ENCODE results near the gene NETO1. TPM values are rescaled to one million over a fixed set of nuclear protein-coding genes. Genes with fewer than 3 reads are reported as not detected.

Gene NETO1
- total and polyA plus RNA-seq, 7 donors: under 0.01 to 0.86 TPM; not detected in 5

DNA sequence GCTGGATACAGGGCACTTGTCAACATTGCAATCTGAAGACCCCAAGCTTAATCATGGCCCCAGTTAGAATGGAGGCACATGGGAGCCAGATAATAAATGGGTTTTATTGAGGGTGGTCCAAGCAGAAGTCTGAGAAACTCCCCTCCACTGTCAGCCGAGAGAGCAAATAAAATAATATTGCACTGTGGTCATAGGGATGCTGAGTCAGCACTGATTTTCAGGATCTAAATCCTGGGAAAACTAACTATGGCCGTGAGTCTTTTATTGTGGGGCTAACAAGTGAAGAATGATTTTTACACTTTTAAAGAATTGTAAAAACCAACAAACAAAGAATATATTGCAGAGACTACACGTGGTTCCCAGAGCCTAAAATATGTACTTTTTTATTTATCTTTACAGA, 31.1 kb upstream of the NETO1 start:
- H3K4me3 ChIP-seq: no peak overlapping the region
- TF ChIP-seq, protein P1, sequence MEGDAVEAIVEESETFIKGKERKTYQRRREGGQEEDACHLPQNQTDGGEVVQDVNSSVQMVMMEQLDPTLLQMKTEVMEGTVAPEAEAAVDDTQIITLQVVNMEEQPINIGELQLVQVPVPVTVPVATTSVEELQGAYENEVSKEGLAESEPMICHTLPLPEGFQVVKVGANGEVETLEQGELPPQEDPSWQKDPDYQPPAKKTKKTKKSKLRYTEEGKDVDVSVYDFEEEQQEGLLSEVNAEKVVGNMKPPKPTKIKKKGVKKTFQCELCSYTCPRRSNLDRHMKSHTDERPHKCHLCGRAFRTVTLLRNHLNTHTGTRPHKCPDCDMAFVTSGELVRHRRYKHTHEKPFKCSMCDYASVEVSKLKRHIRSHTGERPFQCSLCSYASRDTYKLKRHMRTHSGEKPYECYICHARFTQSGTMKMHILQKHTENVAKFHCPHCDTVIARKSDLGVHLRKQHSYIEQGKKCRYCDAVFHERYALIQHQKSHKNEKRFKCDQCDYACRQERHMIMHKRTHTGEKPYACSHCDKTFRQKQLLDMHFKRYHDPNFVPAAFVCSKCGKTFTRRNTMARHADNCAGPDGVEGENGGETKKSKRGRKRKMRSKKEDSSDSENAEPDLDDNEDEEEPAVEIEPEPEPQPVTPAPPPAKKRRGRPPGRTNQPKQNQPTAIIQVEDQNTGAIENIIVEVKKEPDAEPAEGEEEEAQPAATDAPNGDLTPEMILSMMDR (IDR thresholded peaks at IDR 0.05): no peak
- no peak for TF ChIP-seq POLR2AphosphoS5 (IDR thresholded peaks at IDR 0.05)
- TF ChIP-seq POLR2A (IDR thresholded peaks at IDR 0.05): no peak
- TF ChIP-seq EP300 (IDR thresholded peaks at IDR 0.05): no peak
- no peaks in the 10 kb centered on the region for H3K4me1 ChIP-seq
- DNase-seq: no peak
- H3K9me3 ChIP-seq: no peaks in the 10 kb centered on the region
- intact Hi-C loops (cut with DNase I): no loop called here
- H3K27ac ChIP-seq: no peak overlapping the region
- 19 to 46% methylated on average over 3 of the region's 3 CpGs for WGBS, 2 donors
- no peaks in the 10 kb centered on the region for H3K27me3 ChIP-seq
- H3K36me3 ChIP-seq: no peaks in the 10 kb centered on the region

DNA sequence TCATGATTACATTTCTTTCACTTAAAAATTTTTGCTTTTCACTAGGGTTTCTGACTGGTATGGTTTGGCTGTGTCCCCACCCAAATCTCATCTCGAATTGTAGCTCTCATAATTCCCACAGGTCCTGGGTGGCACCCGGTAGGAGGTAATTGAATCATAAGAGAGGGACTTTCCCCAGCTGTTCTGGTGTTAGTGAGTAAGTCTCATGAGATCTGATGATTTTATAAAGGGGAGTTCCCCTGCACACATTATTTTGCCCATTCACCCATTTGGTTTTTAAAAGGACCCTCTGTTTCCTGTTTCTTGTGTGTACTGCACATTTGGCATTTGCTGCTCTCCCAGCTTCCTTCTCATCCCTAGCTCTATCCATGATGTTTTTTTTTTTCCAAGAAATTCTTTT, 27.8 kb upstream of the NETO1 start:
- no peaks in the 10 kb centered on the region for H3K4me1 ChIP-seq
- DNase-seq: no peak
- intact Hi-C loops (cut with DNase I): no loop called here
- H3K4me3 ChIP-seq: no peak overlapping the region
- H3K27me3 ChIP-seq: no peaks in the 10 kb centered on the region
- H3K9me3 ChIP-seq: no peaks in the 10 kb centered on the region
- TF ChIP-seq, protein P1 (IDR thresholded peaks at IDR 0.05): no peak
- TF ChIP-seq EP300 (IDR thresholded peaks at IDR 0.05): no peak
- TF ChIP-seq POLR2A (IDR thresholded peaks at IDR 0.05): no peak
- TF ChIP-seq POLR2AphosphoS5 (IDR thresholded peaks at IDR 0.05): no peak
- 24 to 49% methylated on average over 2 of the region's 2 CpGs for WGBS, 2 donors
- H3K27ac ChIP-seq: no peak overlapping the region
- H3K36me3 ChIP-seq: no peaks in the 10 kb centered on the region

DNA sequence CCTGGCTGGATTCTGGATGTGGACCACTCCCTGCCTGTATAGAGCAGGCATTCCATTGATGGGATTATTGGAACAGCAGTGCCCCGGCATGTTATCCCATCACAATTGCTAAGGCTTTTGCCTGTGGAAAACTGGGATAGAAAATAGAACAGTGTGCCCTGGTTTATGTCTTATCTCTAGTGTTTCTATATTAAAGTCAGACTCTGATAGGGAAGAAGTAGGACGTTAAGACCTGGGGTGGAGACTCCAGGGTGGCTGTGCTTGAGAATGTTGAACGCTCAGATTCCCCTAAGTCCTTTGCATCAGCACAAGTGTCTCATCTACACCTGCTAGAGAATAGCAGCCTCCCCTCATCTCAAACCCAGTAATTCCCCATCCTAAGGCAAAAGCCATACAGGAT, 10.8 kb upstream of the NETO1 start:
- intact Hi-C loops (cut with DNase I): no loop called here
- no peak for DNase-seq
- 65 to 81% methylated on average over 3 of the region's 3 CpGs for WGBS, 2 donors
- TF ChIP-seq POLR2AphosphoS5 (IDR thresholded peaks at IDR 0.05) (no peak), POLR2A (IDR thresholded peaks at IDR 0.05) (no peak), EP300 (IDR thresholded peaks at IDR 0.05) (no peak)
- TF ChIP-seq, protein P1 (IDR thresholded peaks at IDR 0.05): no peak
- no peaks in the 10 kb centered on the region for H3K4me1 ChIP-seq
- H3K27me3 ChIP-seq: no peaks in the 10 kb centered on the region
- H3K9me3 ChIP-seq: no peaks in the 10 kb centered on the region
- no peak overlapping the region for H3K27ac ChIP-seq
- H3K4me3 ChIP-seq: no peak overlapping the region
- H3K36me3 ChIP-seq: no peaks in the 10 kb centered on the region

DNA sequence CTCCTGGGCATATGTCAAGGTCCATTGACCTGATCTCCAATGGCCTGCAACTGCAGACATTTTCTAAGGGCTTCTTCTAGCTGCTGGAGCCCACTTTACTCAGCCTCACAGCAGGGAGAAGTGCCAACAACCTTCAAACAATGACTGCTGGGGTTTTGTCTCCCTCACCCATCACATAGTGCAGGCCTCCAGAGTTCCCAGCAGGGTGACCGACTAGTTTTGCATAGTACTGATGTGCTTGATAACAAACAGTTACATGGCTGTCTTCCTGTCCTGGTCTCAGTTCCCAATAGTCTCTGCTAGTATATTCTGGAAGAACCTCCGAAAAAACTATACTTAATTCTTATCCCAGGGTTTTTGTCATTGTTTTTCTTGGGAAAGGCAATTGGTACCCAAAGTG, 10.4 kb upstream of the NETO1 start:
- H3K4me3 ChIP-seq: no peak overlapping the region
- no peaks in the 10 kb centered on the region for H3K27me3 ChIP-seq
- H3K27ac ChIP-seq: no peak overlapping the region
- no peaks in the 10 kb centered on the region for H3K4me1 ChIP-seq
- TF ChIP-seq EP300 (IDR thresholded peaks at IDR 0.05) (no peak), POLR2AphosphoS5 (IDR thresholded peaks at IDR 0.05) (no peak), POLR2A (IDR thresholded peaks at IDR 0.05) (no peak)
- TF ChIP-seq, protein P1 (IDR thresholded peaks at IDR 0.05): no peak
- DNase-seq: no peak
- H3K36me3 ChIP-seq: no peaks in the 10 kb centered on the region
- H3K9me3 ChIP-seq: no peaks in the 10 kb centered on the region
- intact Hi-C loops (cut with DNase I): no loop called here
- 67 to 76% methylated on average over 2 of the region's 2 CpGs for WGBS, 2 donors

DNA sequence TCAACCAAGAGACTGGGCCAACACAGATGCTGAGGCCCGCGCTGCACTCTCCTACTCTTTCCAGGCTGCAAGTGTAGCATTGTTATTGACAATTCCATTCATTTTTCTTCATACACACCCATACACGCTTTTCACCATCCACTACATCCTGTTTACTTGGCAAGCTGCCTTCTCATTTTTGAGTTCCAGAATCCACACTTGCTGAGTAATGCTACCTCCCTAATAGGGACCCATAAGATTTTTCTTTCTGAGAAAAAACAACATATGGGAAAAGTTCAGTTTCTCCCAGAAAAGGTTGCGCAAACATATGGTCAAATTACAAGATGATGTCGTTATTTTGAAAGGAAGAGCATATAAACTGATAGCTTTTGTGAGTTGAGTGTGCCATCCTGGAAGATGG, 3.3 kb upstream of the NETO1 start:
- H3K27ac ChIP-seq: no peak overlapping the region
- H3K4me1 ChIP-seq: peaks cover 0 to 28% (median 17%) of the 10 kb centered on the region in 4 donors
- no peak for TF ChIP-seq POLR2AphosphoS5 (IDR thresholded peaks at IDR 0.05)
- TF ChIP-seq POLR2A (IDR thresholded peaks at IDR 0.05): no peak
- TF ChIP-seq, protein P1 (IDR thresholded peaks at IDR 0.05): no peak
- no peak for TF ChIP-seq EP300 (IDR thresholded peaks at IDR 0.05)
- H3K4me3 ChIP-seq: no peak overlapping the region
- H3K27me3 ChIP-seq: peaks cover 20 to 45% (median 30%) of the 10 kb centered on the region in 3 donors
- H3K9me3 ChIP-seq: no peaks in the 10 kb centered on the region
- 67% methylated on average over 5 of the region's 5 CpGs for WGBS, 2 donors
- no peak for DNase-seq
- no peaks in the 10 kb centered on the region for H3K36me3 ChIP-seq
- intact Hi-C loops (cut with DNase I): no loop called here

All from sigmoid colon (tissue), 7 donors.